ENCODE data around the gene C16orf78.

C16orf78 gene

DNA sequence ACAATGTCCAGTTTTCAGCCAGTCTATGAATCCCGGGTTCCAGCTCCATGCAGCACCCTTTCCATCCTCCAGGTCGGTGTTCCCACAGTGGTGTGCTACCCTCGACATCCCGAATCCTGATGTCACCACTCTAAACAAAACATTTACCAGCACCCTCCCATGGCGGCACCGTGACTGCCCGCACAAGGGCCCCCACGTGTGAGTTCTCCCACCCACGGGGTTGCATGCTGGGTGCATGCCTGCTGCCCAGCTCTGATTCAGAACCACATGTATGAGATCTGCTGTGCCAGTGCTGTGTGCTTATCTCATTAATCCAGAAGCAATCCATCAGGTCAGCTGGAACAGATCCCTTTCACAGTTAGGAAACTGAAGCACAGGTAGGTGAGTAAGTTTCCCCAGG, 57.4 kb downstream of the C16orf78 start:
- DNase-seq (ENCODE audit: low read depth, low spot score) = no peak

DNA sequence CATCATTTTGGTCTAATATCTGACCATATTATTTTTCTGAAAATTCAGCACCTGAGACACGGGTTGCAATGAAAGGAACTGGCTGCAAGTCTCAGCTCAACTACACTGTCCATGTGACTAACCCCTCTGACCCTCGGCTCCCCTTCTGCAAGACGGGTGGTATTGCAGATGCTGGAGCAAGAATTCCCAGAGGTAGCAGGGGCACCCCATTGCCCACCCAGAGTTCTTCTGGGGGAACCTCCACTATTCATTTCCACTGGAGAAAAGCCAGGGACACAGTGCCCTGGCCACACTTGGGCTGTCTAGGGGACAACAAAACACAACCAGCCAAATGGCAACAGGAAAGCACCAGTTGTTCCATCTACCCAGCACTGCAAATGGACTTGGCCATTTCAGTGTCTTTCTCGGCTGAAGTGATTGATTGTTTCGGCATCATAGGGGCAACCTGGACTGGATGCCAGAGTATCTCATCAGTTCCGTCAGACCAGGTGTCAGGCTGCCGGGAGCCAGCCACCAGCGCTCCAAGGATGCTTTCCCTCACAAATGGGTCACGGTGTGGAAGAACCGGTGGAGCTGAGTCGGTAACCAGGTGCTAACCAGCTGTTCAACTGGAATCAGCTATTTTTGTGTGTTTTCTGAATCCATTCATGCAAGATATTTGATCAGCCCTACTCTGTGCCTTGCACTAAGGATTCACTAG, 58.1 kb downstream of the C16orf78 start:
- DNase-seq (ENCODE audit: low read depth, low spot score) = no peak

DNA sequence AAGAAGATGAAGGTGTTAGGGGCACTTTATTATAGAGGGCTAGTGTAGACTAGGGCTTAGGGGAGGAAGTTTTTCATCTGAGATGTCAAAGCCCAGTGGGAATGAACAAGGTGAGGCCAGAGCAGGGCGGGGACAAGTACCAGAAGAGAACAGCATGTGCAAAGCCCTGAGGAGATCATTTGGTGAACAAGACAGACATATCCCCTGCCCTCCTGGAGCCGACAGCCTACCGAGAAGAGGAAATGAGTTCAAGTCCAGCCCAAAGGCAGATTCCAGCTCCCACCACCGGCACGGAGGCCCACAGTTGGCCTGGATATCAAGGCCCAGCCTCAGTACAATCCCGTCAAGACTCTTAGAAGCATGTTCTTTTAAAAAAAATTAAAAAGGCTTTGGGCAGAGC, 61.1 kb downstream of the C16orf78 start:
- no peak for DNase-seq (ENCODE audit: low read depth, low spot score)

DNA sequence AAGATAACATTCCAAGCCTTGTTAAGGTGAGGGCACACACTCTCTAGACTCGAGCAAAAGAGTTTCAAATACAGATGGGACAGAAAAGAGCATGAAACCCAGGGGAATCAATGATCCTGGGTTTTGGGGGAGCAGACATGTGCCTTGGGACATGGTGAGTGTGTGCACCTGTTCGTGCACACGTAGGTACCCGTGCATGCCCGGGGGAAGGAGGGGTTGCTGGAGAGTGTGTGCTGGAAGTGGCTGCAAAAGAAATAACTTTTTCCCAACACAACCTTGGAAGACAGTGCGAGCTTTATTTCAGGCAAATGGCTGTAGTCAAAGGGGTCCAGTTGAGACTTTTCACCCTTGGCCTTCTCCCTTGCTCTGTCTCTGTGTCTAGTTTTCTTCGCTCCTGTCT, 62.6 kb downstream of the C16orf78 start:
- DNase-seq (ENCODE audit: low read depth, low spot score) = no peak

DNA sequence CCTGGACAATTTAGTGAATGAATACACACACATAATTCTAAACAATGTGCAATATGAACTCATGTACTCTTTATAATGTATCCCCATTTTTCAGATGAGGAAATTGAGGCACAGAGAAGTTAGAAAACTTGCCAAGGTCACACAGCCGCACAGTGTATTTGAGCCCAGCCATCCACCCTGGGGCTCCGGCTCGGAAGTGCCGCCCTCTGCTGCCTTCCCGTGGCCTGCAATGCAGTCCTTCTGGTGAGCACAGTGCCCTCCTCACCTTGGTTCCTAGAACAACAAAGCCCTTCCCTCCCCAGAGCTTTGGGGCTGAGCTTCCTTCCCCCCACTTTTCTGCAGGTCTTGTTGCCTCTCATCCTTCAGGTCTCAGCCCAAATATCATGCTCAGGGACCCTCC, 63.7 kb downstream of the C16orf78 start:
- no peak for DNase-seq (ENCODE audit: low read depth, low spot score)

DNA sequence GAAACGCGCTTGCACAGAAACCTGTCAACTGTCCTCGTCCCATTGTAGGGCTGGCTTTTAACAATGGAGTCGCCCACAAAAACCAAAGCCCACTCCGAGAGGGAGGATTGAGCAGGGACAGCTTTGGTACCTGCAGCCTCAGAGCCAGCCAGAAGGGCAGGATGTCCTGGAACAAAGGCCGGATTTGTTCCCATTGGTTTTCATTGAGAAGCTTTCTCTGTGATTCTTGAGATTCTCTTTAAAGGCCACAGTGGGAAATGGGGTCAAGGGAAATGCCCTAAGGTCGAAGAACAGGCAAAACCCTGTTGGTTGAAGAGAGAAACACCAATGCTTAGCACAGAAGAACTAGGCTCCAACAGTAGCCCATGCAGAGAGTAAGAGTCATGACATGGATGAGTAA, 65.4 kb downstream of the C16orf78 start:
- no peak for DNase-seq (ENCODE audit: low read depth, low spot score)

DNA sequence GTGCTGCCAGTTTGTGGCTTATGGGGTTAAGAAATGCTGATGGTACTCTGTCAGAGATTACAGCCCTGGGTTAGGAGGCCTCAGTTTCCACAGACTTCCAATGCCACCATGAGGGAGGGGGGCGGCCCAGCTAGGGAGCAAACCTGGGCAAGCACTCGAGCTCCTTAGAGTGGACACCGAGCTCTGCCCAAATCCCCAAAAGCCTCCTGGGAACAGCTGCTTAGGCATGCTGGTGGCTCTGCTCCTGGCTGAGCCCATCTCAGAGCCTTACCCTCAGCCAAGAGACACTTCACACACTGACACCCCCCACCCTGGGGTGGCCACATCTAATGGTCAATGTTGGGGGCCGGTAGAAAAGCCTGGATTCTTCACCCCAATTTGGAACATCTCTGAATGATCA, 66.1 kb downstream of the C16orf78 start:
- no peak for DNase-seq (ENCODE audit: low read depth, low spot score)

DNA sequence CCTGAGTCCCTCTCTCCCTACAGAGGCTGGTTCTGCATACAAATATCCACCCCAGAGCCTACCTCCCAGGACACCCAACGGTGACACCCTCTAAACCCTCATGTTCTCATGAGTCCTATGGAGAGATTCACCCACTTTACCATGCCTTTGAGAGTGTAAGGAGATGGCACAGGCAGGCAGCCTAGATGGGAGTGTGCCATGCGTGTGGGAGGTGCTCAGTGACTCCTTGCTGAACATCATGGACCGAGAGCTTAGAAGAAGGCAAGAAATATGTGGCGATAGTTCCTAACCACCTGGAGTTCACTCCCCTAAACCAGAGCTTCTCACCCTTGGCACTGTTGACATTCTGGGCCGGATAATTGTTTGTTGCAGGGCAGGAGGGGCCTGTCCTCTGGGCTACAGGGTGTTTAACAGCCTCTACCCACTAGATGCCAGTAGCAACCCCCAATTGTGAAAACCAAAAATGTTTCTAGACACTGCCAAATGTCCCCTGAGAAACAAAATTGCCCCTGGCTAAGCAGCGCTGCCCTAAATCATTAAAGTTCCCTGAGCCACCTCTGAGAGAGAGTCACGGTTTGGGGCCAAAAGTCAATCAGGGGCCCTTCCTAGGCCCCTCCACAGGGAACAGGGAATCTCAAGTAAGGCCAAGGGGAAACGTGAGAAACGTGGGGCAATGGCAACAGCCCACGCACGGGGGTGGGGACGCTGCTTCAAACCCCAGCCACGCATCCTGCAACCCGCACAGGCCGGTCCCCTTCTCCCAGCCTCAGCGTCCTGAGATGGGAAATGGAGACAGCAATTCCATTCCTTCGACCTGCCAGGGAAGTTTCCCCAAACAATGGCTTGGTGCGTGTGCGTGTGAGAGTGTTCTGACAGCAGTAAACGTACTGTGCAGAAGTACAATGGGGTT, 66.8 kb downstream of the C16orf78 start:
- no peak for DNase-seq (ENCODE audit: low read depth, low spot score)

DNA sequence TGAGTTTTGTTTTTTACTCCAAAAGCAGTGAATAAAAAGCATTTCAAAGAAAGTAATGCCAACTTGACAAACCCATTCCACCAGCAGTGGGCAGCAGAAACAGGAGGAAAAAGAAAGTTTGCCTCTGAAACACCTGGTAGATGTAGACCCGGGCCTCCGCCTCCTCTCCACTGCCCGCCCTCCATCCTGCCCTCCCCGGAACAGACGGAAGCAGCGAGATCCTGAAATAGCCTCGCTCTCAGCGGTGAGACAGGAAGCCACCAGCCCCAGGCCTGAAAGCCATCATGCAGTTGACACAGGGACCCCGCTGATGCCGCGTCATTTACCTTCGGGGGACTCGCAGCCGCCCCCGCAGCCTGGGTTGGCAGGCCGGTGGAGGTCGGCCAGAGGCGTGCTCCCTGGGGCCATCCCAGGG, 67.8 kb downstream of the C16orf78 start:
- no peak for DNase-seq (ENCODE audit: low read depth, low spot score)

DNA sequence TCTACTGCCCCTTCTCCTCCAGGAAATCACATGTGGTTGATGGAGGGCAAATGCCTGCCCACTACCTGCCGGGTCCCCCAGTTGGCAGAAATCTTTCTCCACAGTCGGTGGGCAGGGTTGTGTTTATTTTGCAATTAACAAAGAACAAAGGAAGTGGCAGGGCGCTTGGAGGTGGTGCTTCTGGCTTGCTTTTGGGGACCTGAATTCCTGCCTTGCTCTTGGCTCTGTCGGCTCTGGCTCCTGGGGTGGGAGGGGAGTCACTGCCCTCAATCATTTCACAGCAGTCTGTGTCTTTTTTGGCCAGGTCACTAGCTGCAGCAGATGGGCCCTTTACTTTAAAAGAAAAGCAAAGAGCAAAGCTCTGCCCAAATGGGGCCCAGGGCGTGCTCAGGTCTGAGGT, 69.2 kb downstream of the C16orf78 start:
- no peak for DNase-seq (ENCODE audit: low read depth, low spot score)

DNA sequence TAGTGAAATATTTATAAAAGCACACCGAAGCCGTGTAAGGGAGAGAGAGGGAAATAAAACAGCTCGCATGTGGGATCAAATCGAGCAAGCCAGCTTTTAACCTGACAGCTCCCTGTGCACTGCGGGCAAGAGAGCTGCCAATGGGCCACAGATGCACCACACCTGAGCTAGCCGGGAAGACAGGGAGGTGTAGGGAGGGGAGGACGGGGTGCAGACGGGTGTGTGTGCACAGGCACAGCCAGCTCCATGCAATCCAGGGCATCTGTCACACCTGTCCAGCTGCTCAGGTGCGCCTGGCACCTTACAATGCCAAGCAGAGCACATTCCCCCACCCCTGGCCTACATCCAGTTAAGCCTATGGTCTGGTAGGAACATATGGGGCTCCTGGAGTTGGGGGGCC, 70.0 kb downstream of the C16orf78 start:
- no peak for DNase-seq (ENCODE audit: low read depth, low spot score)

DNA sequence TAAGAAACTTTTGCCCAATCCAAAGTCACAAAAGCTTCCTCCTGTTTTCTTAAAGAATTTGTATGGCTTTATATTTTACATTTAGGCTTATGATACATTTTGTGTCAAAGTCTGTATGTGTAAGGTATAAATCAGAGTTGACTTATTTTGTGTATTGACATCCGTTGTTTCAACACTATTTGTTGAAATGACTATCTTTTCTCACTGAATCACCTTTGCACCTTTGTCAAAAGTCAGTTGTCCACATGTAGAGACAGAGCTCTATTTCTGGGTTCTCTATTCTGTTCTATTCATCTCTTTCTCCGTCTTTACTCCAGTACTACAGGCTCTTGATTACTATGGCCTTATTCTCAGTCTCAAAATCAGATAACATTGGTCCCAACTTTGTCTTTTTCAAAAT, 73.2 kb downstream of the C16orf78 start:
- no peak for DNase-seq (ENCODE audit: low read depth, low spot score)
